ENCODE results near the gene FAM20C.

- TF ChIP-seq CTCF (IDR thresholded peaks at IDR 0.05) (no peak), POLR2AphosphoS5 (IDR thresholded peaks at IDR 0.05; ENCODE audit: low read depth, low read length) (no peak)
These were observed 107.3 kb downstream of the FAM20C start for GRCh38 chr7:299628-300027.

Measured in Panc1 (cell line).